Neural progenitor cell (in vitro differentiated cells): ENCODE results near the gene TMEM41B.

ENCODE experiments used
- EZH2 ChIP-seq: fragments of 200-600 bp; sonication (generic); IDR thresholded peaks from 2 replicates; pipeline ENCODE4 v1.6.1; 2017; ENCODE audit warnings: antibody characterized with exemption, mild to moderate bottlenecking, moderate library complexity
- TF ChIP-seq, protein P1 (sequence below): fragments of 200-600 bp; sonication (generic); IDR thresholded peaks from 2 replicates; pipeline ENCODE4 v1.5.1; 2017; ENCODE audit warnings: antibody characterized with exemption, mild to moderate bottlenecking

DNA sequence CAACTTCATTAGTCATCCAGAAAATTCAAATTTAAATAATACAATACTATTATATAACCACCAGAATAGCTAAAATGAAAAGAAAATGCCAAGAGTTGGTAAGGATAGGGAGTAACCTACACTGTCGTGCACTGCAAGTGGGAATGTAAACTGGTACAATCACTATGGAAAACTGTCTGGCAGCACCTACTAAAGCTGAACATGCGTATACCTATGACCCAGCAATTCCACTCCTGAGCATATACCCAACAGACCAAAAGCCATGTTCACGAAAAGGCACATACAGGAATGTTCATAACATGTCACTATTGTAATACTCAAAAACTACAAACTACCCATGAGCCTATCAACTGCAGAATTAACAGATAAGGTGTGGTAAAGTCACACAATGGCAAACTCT lies 81.9 kb downstream of the TMEM41B start:
- TF ChIP-seq, protein P1, sequence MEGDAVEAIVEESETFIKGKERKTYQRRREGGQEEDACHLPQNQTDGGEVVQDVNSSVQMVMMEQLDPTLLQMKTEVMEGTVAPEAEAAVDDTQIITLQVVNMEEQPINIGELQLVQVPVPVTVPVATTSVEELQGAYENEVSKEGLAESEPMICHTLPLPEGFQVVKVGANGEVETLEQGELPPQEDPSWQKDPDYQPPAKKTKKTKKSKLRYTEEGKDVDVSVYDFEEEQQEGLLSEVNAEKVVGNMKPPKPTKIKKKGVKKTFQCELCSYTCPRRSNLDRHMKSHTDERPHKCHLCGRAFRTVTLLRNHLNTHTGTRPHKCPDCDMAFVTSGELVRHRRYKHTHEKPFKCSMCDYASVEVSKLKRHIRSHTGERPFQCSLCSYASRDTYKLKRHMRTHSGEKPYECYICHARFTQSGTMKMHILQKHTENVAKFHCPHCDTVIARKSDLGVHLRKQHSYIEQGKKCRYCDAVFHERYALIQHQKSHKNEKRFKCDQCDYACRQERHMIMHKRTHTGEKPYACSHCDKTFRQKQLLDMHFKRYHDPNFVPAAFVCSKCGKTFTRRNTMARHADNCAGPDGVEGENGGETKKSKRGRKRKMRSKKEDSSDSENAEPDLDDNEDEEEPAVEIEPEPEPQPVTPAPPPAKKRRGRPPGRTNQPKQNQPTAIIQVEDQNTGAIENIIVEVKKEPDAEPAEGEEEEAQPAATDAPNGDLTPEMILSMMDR: no peak
- no peak for TF ChIP-seq EZH2
